HG02938 (cell line): ENCODE measurements around the gene P2RX6.
"Not testable (repeated sequence)": the region's sequence is repeated elsewhere in the genome, so short reads cannot be mapped to it uniquely, and the experiment has no call there.

Experiments used
- ATAC-seq: cut with Tn5 transposase; IDR thresholded peaks from one replicate; pipeline ENCODE4 v1.9.1; 2021; ENCODE audit warnings: mild to moderate bottlenecking, moderate library complexity; ENCODE audit not compliant: unreplicated experiment

P2RX6 gene

GRCh38 chr22:21014726-21015465 is at the start of gene P2RX6:
Gene P2RX6 (plus strand): TSS chr22:21015165. CDS start chr22:21015175, 10 bp downstream.
- ATAC-seq = no peak

- ATAC-seq = no peak
Measured at GRCh38 chr22:20965888-20966855, 48.8 kb upstream of the P2RX6 start.

- ATAC-seq = no peak
Measured at GRCh38 chr22:20966883-20967696, 47.9 kb upstream of the P2RX6 start, which contains the start of gene AIFM3. Gene AIFM3 (plus strand): TSS chr22:20967255. CDS start chr22:20967945, 690 bp downstream.

GRCh38 chr22:20967697-20968211 is 47.2 kb upstream of the P2RX6 start:
- no peak for ATAC-seq

- no peak for ATAC-seq
Measured at GRCh38 chr22:20968281-20968977, 46.5 kb upstream of the P2RX6 start.

GRCh38 chr22:20970939-20971657 is 43.9 kb upstream of the P2RX6 start:
- no peak for ATAC-seq

- ATAC-seq = not testable (repeated sequence)
Measured at GRCh38 chr22:20972014-20972694, 42.8 kb upstream of the P2RX6 start.

- no peak for ATAC-seq
Measured at GRCh38 chr22:20972933-20973577, 41.9 kb upstream of the P2RX6 start.

GRCh38 chr22:20973634-20974286 is 41.2 kb upstream of the P2RX6 start:
- no peak for ATAC-seq

GRCh38 chr22:20974336-20974955 is 40.5 kb upstream of the P2RX6 start:
- no peak for ATAC-seq

- ATAC-seq = no peak
Measured at GRCh38 chr22:20975541-20976290, 39.2 kb upstream of the P2RX6 start.

GRCh38 chr22:20976291-20976877 is 38.6 kb upstream of the P2RX6 start:
- ATAC-seq = no peak

- no peak for ATAC-seq
Measured at GRCh38 chr22:20977019-20977418, 37.9 kb upstream of the P2RX6 start.

GRCh38 chr22:20977516-20978170 is 37.3 kb upstream of the P2RX6 start:
- ATAC-seq = no peak

- no peak for ATAC-seq
Measured at GRCh38 chr22:20978419-20978818, 36.5 kb upstream of the P2RX6 start.
